Body of pancreas (tissue), 4 donors: ENCODE measurements around the gene RGS5.

ENCODE experiments used
- CTCF ChIP-seq, 7 experiments: fragments of 450-650 bp in 4 of 7; fragments of 200-600 bp in 3 of 7; sonication (generic) in 3 of 7; IDR thresholded peaks; one replicate each; pipeline ENCODE4 v1.5.1; 2016 to 2019; ENCODE audit warnings: antibody characterized with exemption in 7 of 7
- POLR2A ChIP-seq, 3 donors: fragments of 450-650 bp; IDR thresholded peaks; one replicate each; pipeline ENCODE4 v1.6.1; 2016; ENCODE audit warnings: antibody characterized with exemption in 3 of 3, mild to moderate bottlenecking in 2 of 3

- no peak for TF ChIP-seq POLR2A (IDR thresholded peaks at IDR 0.05)
- no peak for TF ChIP-seq CTCF (IDR thresholded peaks at IDR 0.05)
These were observed 38.7 kb downstream of the RGS5 start for GRCh38 chr1:163163881-163164582.
